HepG2 (cell line): Measurements from ENCODE around the gene NELFB. TPM values are rescaled to one million over a fixed set of nuclear protein-coding genes. Genes with fewer than 3 reads are reported as not detected.

Experiments
- DZIP1 ChIP-seq: sonication (generic); formaldehyde crosslinking; IDR thresholded peaks from 2 replicates; pipeline ENCODE4 v1.5.0; 2020; ENCODE audit warnings: mild to moderate bottlenecking, missing genetic modification reagents
- GFI1 ChIP-seq: sonication (generic); formaldehyde crosslinking; IDR thresholded peaks from 2 replicates; pipeline ENCODE4 v1.5.0; 2020; ENCODE audit warnings: missing genetic modification reagents, mild to moderate bottlenecking, borderline replicate concordance
- KIAA2018 ChIP-seq: sonication (generic); formaldehyde crosslinking; IDR thresholded peaks from 2 replicates; pipeline ENCODE4 v1.5.0; 2020; ENCODE audit warnings: mild to moderate bottlenecking, missing genetic modification reagents, borderline replicate concordance
- MTERF4 ChIP-seq: sonication (generic); formaldehyde crosslinking; IDR thresholded peaks from 2 replicates; pipeline ENCODE4 v1.8.0; 2023; ENCODE audit warnings: mild to moderate bottlenecking, missing genetic modification reagents
- MTF1 ChIP-seq: sonication (generic); formaldehyde crosslinking; IDR thresholded peaks from 2 replicates; pipeline ENCODE4 v1.5.0; 2020; ENCODE audit warnings: missing genetic modification reagents
- SMAD9 ChIP-seq: sonication (generic); formaldehyde crosslinking; IDR thresholded peaks from 2 replicates; pipeline ENCODE4 v1.5.1; 2020; ENCODE audit warnings: mild to moderate bottlenecking, missing genetic modification reagents
- SP1 ChIP-seq, 2 experiments: fragments of 450-650 bp in 1 of 2; sonication (generic) in 1 of 2; formaldehyde crosslinking in 1 of 2; IDR thresholded peaks; 2 replicates each; pipeline versions ENCODE4 v1.4.0 to v1.6.1; 2016 to 2020; ENCODE audit warnings: missing genetic modification reagents in 1 of 2
- THAP8 ChIP-seq: sonication (generic); formaldehyde crosslinking; IDR thresholded peaks from 2 replicates; pipeline ENCODE4 v1.5.1; 2020; ENCODE audit warnings: missing genetic modification reagents, mild to moderate bottlenecking, borderline replicate concordance
- THYN1 ChIP-seq: sonication (generic); formaldehyde crosslinking; IDR thresholded peaks from 2 replicates; pipeline ENCODE4 v1.8.1; 2023; ENCODE audit warnings: low read depth, mild to moderate bottlenecking, moderate library complexity, missing genetic modification reagents, borderline replicate concordance
- ZBTB10 ChIP-seq: sonication (generic); formaldehyde crosslinking; IDR thresholded peaks from 2 replicates; pipeline ENCODE4 v1.4.0; 2020; ENCODE audit warnings: missing genetic modification reagents, borderline replicate concordance
- ZNF788 ChIP-seq: sonication (generic); formaldehyde crosslinking; IDR thresholded peaks from 2 replicates; pipeline ENCODE4 v1.5.0; 2020; ENCODE audit warnings: mild to moderate bottlenecking, missing genetic modification reagents, borderline replicate concordance
- polyA plus RNA-seq, 8 experiments: library from polyadenylated mRNA; depleted of rRNA in 3 of 8; stranded (reverse) in 7 of 8; unstranded in 1 of 8; fragments of >200 nt; fragmentation: Illumina TruSeq in 4 of 8; extraction: Trizol in 4 of 8; gene quantifications; 2 replicates each; pipeline versions ENCODE4 v1.2.1 to v1.2.3, GENCODE V29; 2011 to 2016; ENCODE audit warnings: low read depth in 4 of 8, missing spikeins in 1 of 8, mixed read lengths in 1 of 8; ENCODE audit not compliant: insufficient read depth in 1 of 8
- total RNA-seq, 5 experiments: library from RNA; depleted of rRNA; stranded (reverse); fragments of >200 nt; fragmentation: Illumina TruSeq; extraction: Trizol; gene quantifications; 2 replicates each; pipeline ENCODE4 v1.2.3, GENCODE V29; 2016; ENCODE audit warnings: low read depth in 1 of 5

The NELFB gene
- total and polyA plus RNA-seq, 2 of the 13 experiments (the other 11 are each of a cell fraction or from before 2014, with no cell fraction given), result 26.5 to 45.8 TPM

GRCh38 chr9:137301081-137301947, 46.2 kb downstream of the NELFB start (continued):
- TF ChIP-seq THAP8 (CRISPR knock-in tag), result no peak
- no peak for TF ChIP-seq GFI1 (CRISPR knock-in tag)
- no peak for TF ChIP-seq KIAA2018 (CRISPR knock-in tag)
- TF ChIP-seq THYN1 (CRISPR knock-in tag), result no peak
- TF ChIP-seq SP1 (IDR thresholded peaks at IDR 0.05), result no peak
- TF ChIP-seq SP1 (CRISPR knock-in tag; IDR thresholded peaks at IDR 0.05), result no peak
- no peak for TF ChIP-seq MTF1 (CRISPR knock-in tag)
- no peak for TF ChIP-seq ZBTB10 (CRISPR knock-in tag)
- TF ChIP-seq MTERF4 (CRISPR knock-in tag), result 0 out of 2 replicates have a peak, but pooled peaks have one; percentile 44
- TF ChIP-seq SMAD9, result no peak
- no peak for TF ChIP-seq DZIP1 (CRISPR knock-in tag)
- no peak for TF ChIP-seq ZNF788 (CRISPR knock-in tag)
